Astrocyte (in vitro differentiated cells and primary cell): Measurements from ENCODE around the gene KRTAP2-1. TPM values are rescaled to one million over a fixed set of nuclear protein-coding genes. Genes with fewer than 3 reads are reported as not detected.

Source experiments
- DNase-seq: peaks from one replicate; pipeline ENCODE4 v3.0.0-alpha.2; 2010; ENCODE audit warnings: low read depth
- FAIRE-seq: peaks from 2 replicates; lab custom pipeline; 2011; peaks lifted over from hg19 to GRCh38; lab: Jason Lieb, UNC
- H2AFZ ChIP-seq: 2 replicates; pipeline ENCODE4 v1.6.0; 2012; ENCODE audit warnings: low read depth, low read length, inconsistent platforms
- H3K27ac ChIP-seq: 2 replicates; pipeline ENCODE4 v1.5.1; 2011; ENCODE audit warnings: low read depth, low read length, inconsistent platforms
- H3K27me3 ChIP-seq: 2 replicates; pipeline ENCODE4 v1.6.0; 2011; ENCODE audit warnings: low read length, inconsistent platforms; ENCODE audit not compliant: insufficient read depth
- H3K36me3 ChIP-seq: 2 replicates; pipeline ENCODE4 v1.5.1; 2011; ENCODE audit warnings: low read length, inconsistent platforms; ENCODE audit not compliant: insufficient read depth
- H3K4me1 ChIP-seq: 2 replicates; pipeline ENCODE4 v1.5.1; 2011; ENCODE audit warnings: low read length, inconsistent platforms; ENCODE audit not compliant: insufficient read depth
- H3K4me2 ChIP-seq: 2 replicates; pipeline ENCODE4 v1.6.0; 2012; ENCODE audit warnings: low read length, inconsistent platforms
- H3K4me3 ChIP-seq: 2 replicates; pipeline ENCODE4 v1.5.1; 2011; ENCODE audit warnings: low read depth, mild to moderate bottlenecking, low read length, inconsistent platforms; ENCODE audit not compliant: insufficient read depth
- H3K79me2 ChIP-seq: 2 replicates; pipeline ENCODE4 v1.6.0; 2012; ENCODE audit warnings: mild to moderate bottlenecking, low read length, inconsistent platforms; ENCODE audit not compliant: insufficient read depth
- H3K9ac ChIP-seq: 2 replicates; pipeline ENCODE4 v1.6.0; 2012; ENCODE audit warnings: mild to moderate bottlenecking, low read length, inconsistent platforms
- H3K9me3 ChIP-seq: 2 replicates; pipeline ENCODE4 v1.5.1; 2012; ENCODE audit warnings: low read depth, mild to moderate bottlenecking, low read length, inconsistent platforms; ENCODE audit not compliant: insufficient read depth
- H4K20me1 ChIP-seq: 2 replicates; pipeline ENCODE4 v1.6.0; 2012; ENCODE audit warnings: low read length, inconsistent platforms; ENCODE audit not compliant: insufficient read depth
- H3K27ac Mint-ChIP-seq: one replicate; pipeline ENCODE4 v1.8.0; 2021; ENCODE audit warnings: mild to moderate bottlenecking, mixed read lengths; ENCODE audit not compliant: unreplicated experiment
- H3K27me3 Mint-ChIP-seq: one replicate; pipeline ENCODE4 v1.8.0; 2021; ENCODE audit warnings: low read depth, mixed read lengths; ENCODE audit not compliant: unreplicated experiment
- H3K36me3 Mint-ChIP-seq: one replicate; pipeline ENCODE4 v1.8.0; 2021; ENCODE audit warnings: low read depth, mixed read lengths; ENCODE audit not compliant: unreplicated experiment
- H3K4me1 Mint-ChIP-seq: one replicate; pipeline ENCODE4 v1.8.0; 2021; ENCODE audit warnings: low read depth, mixed read lengths; ENCODE audit not compliant: unreplicated experiment
- H3K4me3 Mint-ChIP-seq: one replicate; pipeline ENCODE4 v1.8.0; 2021; ENCODE audit warnings: mild to moderate bottlenecking, moderate library complexity, mixed read lengths; ENCODE audit not compliant: unreplicated experiment
- H3K9me3 Mint-ChIP-seq: one replicate; pipeline ENCODE4 v1.8.0; 2021; ENCODE audit warnings: mild to moderate bottlenecking, mixed read lengths; ENCODE audit not compliant: unreplicated experiment
- CTCF ChIP-seq: IDR thresholded peaks from 2 replicates; pipeline ENCODE4 v1.5.1; 2011; ENCODE audit warnings: low read depth, mild to moderate bottlenecking, inconsistent platforms, low read length, moderate library complexity; ENCODE audit not compliant: insufficient read depth
- EZH2 ChIP-seq: IDR thresholded peaks from 2 replicates; pipeline ENCODE4 v1.6.1; 2012; ENCODE audit warnings: mild to moderate bottlenecking, low read length, inconsistent platforms; ENCODE audit not compliant: insufficient read depth
- total RNA-seq: library from RNA; stranded (reverse); gene quantifications from 2 replicates; pipeline ENCODE4 v1.2.1, GENCODE V29; 2021

KRTAP2-1 gene
- total RNA-seq, 1 donor from 2014 or later, result not detected

DNA sequence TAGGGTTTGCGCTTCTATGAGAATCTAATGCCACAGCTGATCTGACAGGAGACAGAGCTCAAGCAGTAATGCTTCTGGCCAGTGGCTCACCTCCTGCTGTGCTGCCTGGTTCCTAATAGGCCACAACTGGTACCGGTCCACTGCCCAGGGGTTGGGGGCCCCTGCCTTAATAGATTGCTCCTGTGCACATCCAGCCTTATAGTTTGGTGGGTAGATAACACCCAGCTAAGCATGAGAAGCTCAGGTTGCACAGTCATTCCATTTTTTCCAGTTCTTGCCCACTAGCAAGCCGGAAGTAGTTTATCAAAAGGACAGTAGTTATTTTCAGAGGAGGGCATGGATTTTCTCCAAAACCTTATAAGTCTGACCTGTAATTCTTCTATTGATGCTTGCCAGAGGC, 27.7 kb downstream of the KRTAP2-1 start:
- H3K4me2 ChIP-seq, result no peak overlapping the region
- no peak for TF ChIP-seq CTCF
- no peak for TF ChIP-seq EZH2
- H3K4me1 Mint-ChIP-seq, result no peaks in the 10 kb centered on the region

DNA sequence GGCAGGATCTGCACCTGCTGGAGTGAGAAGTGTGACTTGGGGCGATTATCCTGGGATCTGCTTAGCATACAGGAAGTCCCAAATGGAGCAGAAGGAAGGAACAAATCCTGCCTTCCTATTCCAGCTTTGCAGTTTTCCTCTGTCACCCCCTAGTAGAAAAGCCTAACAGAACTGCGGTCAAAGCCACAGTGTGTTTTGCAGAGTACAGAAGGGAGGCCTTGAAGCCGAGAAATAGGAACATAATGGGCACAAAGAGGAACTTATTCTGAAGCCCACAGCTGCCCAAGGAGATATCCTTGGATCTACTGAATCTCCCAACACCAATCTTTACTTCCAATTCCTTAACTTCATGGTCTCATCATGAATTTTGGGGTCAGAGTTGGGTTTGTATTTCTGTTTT, 28.6 kb downstream of the KRTAP2-1 start:
- no peak overlapping the region for H3K4me3 ChIP-seq
- H3K4me2 ChIP-seq, result no peak overlapping the region
- FAIRE-seq (no peak), DNase-seq (no peak)
- H3K27me3 ChIP-seq, result no peaks in the 10 kb centered on the region
- no peak overlapping the region for H3K27ac ChIP-seq
- Mint-ChIP-seq H3K4me1 (no peaks in the 10 kb centered on the region), H3K27me3 (no peaks in the 10 kb centered on the region), H3K36me3 (no peaks in the 10 kb centered on the region), H3K27ac (no peak overlapping the region), H3K9me3 (no peaks in the 10 kb centered on the region), H3K4me3 (no peak overlapping the region)
- H4K20me1 ChIP-seq, result no peaks in the 10 kb centered on the region
- H3K9ac ChIP-seq, result no peak overlapping the region
- no peaks in the 10 kb centered on the region for H3K4me1 ChIP-seq
- H3K79me2 ChIP-seq, result no peaks in the 10 kb centered on the region
- H2AFZ ChIP-seq, result no peak overlapping the region
- TF ChIP-seq EZH2, result no peak
- no peak for TF ChIP-seq CTCF
- no peaks in the 10 kb centered on the region for H3K36me3 ChIP-seq
- no peaks in the 10 kb centered on the region for H3K9me3 ChIP-seq

More for the DNA sequence above, 27.7 kb downstream of the KRTAP2-1 start:
- Histone ChIP-seq H3K27me3 (no peaks in the 10 kb centered on the region), H2AFZ (no peak overlapping the region), H3K9ac (no peak overlapping the region), H3K4me3 (no peak overlapping the region), H3K4me1 (no peaks in the 10 kb centered on the region), H3K36me3 (no peaks in the 10 kb centered on the region), H3K79me2 (no peaks in the 10 kb centered on the region), H4K20me1 (no peaks in the 10 kb centered on the region), H3K27ac (no peak overlapping the region), H3K9me3 (no peaks in the 10 kb centered on the region)
- Mint-ChIP-seq H3K27me3 (no peaks in the 10 kb centered on the region), H3K9me3 (no peaks in the 10 kb centered on the region), H3K36me3 (no peaks in the 10 kb centered on the region), H3K27ac (no peak overlapping the region), H3K4me3 (no peak overlapping the region)
- DNase-seq, result no peak
- no peak for FAIRE-seq

DNA sequence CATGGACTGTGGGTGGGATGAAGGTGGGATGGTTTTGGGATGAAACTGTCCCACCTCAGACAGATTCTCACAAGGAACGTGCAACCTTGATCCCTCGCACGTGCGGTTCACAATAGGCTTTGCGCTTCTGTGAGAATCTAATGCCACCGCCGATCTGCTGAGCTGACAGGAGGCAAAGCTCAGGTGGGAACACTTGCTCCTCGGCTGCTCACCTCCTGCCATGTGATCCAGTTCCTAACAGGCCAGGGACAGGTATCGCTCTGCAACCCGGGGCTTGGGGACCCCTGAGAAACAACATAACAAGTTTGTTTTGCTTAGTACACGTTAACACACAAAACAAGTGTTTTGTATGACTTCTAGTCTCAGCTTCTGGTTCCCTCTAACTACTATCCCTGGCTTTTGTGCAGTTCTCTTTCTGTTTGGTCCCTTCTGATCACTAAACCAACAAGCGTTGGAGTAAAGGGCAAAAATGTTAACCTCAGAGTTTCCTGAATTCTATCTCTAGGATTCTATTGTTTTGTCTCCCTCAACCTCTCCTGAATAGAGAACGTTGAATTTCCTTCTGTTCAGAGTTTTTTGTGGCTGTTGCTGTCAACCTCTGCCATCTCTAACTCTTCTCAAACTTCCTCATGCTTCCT, 30.4 kb downstream of the KRTAP2-1 start:
- FAIRE-seq (no peak), DNase-seq (no peak)
- no peak for TF ChIP-seq CTCF
- no peak for TF ChIP-seq EZH2
- H3K9me3 Mint-ChIP-seq, result no peaks in the 10 kb centered on the region
- no peaks in the 10 kb centered on the region for H4K20me1 ChIP-seq
- no peaks in the 10 kb centered on the region for H3K27me3 Mint-ChIP-seq
- H3K79me2 ChIP-seq, result no peaks in the 10 kb centered on the region
- H3K36me3 Mint-ChIP-seq, result no peaks in the 10 kb centered on the region
- H3K27ac ChIP-seq, result no peak overlapping the region
- no peaks in the 10 kb centered on the region for H3K9me3 ChIP-seq
- H3K4me3 Mint-ChIP-seq, result no peak overlapping the region
- H3K9ac ChIP-seq, result no peak overlapping the region
- H2AFZ ChIP-seq, result no peak overlapping the region
- no peak overlapping the region for H3K27ac Mint-ChIP-seq
- H3K36me3 ChIP-seq, result no peaks in the 10 kb centered on the region
- H3K27me3 ChIP-seq, result no peaks in the 10 kb centered on the region
- no peaks in the 10 kb centered on the region for H3K4me1 ChIP-seq
- H3K4me2 ChIP-seq, result no peak overlapping the region
- no peaks in the 10 kb centered on the region for H3K4me1 Mint-ChIP-seq
- no peak overlapping the region for H3K4me3 ChIP-seq
